Endometrium (tissue), 2 donors: ENCODE results near the gene CD276.
A peak's percentile ranks its signal among the peaks of the same experiment; 100 is the strongest.
"Not testable (repeated sequence)": the region's sequence is repeated elsewhere in the genome, so short reads cannot be mapped to it uniquely, and the experiment has no call there.

ENCODE experiments used
- FAIRE-seq: peaks from 2 replicates; lab custom pipeline; 2012; peaks lifted over from hg19 to GRCh38; lab: Jason Lieb, UNC
- donor health status: control.
- donor health status: control.

Gene CD276

DNA sequence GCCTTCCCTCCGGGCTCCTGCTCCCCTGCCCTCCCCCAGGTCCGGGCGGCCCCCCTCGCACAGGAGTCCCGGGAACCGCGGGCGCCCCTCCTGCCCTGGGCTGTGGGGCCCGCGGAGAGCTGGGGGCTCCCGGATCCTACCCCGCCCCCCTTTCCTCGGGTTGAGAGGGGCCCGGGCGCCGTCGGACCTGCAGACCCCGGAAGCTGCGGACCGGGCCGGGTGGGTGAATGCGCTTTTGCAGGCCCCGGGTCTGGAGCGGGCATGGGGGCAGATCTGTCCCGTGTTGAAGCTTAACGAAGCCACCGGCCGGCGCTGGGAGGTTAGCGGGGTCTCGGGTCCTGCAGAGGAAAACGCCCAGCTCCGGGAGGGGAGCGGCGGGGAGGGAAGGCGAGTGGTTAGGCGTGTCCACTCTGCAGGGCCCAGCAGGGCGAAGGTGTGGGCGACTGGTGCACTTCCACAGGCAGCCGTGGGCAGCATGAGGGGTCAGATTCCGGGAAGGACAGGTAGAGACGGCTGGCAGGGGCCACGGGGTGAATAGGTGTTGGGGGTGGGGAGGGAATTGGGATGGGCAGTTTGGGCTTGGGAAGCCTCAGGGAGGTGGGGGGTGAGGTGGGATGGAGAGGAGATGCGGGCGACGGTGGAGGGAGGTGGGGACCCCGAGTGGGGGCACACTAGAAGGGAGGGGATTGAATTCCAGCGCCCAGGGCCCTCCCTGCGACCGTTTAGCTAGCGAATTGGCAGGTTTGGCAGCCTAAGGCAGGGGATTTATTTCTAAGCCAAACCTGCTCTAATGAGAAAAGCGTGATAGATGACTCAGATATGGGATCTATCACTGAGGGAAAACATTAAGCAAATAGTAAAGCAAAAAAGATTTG, 635 bp downstream of the CD276 start:
- no peak for FAIRE-seq

DNA sequence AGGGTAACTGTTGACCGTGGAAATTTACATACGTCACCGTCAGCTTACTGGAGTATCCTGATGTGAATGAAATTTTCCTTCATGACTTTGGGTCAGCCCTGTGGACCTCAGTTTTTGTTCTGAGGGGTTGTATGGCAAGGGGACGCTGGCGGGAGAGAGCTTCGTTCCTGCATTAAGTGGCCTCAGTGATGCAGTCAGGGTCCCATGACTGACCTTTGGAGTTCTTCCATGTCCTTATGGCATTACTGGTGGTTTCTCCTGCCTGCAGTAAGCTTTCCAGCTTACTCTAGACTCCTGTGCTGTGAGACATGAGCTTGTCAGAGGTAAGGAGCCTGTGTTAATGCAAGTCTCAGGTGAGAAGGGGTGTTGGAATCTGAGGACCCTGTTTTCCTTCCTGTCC, 1.8 kb downstream of the CD276 start:
- no peak for FAIRE-seq

DNA sequence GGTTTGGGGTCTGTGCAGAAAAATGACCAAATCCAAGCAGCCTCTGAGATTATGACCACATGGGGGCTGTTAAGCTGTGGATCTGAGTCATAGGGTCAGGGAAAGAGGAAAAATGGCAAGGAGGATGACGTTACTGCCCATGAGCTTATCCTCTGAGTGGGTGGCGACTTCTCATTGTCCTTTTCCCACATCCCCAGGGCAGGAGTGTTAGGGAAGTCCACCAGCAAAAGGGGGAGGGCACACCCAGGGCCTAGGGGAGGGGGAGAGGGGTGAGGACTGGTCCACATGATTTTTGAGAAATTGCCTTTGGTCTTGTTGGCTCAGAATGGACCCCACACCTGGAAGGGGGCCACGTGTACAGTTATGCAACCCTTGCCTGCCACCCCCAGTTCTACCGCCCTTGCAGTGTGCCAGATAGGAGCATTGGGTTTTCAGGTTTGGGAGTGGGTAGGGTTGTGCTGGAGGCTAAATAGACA, 2.6 kb downstream of the CD276 start:
- no peak for FAIRE-seq

DNA sequence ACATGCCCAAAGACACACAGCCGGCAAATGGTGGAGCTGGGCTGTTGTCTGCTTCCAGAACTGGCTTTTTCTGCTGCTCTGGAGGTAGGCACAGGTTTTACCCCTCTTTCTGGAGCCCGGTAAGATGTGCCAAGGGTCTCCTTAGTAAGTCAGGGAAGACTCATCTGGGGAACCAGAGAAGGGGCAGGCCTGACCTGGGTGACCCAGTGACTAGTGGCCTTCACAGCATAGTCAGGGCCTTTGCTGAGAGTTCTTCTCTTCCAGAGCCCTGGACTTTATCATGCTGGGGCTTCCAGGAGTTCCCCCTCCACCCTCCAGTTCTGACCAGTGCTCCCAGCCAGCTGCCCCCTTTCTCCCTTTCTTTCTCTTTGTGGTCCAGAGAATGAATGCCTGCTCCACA, 3.2 kb downstream of the CD276 start:
- no peak for FAIRE-seq

DNA sequence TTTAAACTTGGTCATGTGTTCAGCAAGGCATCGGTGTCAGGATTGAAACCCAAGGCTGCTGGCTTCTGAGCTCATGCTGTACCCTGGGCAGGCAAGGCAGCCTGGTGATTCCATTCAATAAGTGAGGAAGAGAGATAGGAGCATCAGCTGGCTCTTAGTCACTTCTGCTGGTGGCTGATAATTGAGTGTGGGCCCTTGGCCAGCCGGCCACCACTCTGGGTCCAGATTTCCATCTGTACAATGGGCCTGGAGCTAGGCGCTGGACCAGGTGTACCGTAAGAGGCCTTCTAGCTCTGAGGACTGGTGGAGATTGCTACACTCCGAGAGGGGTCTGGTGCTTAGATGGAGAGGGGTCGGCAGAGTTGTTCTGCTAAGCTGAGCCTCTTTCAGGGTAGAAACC, 4.3 kb downstream of the CD276 start:
- FAIRE-seq = no peak

DNA sequence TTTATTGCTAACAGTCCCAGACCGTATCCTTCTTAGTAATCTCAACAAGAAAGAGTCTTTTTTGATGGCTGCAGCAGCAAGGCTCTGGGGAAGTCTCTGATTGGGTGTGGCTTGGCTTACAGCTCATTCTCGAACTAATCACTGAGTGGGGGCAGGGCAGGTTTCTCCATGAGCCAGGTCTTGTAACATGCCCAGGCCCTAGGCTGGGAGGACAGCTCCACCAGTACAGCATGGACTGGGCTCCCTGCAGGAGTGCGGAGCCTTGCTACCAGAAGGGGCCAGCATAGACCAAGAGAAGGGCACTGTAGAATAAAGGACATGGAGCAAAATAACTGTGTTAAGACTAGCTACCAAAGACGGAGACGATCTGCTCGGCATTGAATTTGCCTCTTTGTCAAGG, 7.2 kb downstream of the CD276 start:
- no peak for FAIRE-seq

DNA sequence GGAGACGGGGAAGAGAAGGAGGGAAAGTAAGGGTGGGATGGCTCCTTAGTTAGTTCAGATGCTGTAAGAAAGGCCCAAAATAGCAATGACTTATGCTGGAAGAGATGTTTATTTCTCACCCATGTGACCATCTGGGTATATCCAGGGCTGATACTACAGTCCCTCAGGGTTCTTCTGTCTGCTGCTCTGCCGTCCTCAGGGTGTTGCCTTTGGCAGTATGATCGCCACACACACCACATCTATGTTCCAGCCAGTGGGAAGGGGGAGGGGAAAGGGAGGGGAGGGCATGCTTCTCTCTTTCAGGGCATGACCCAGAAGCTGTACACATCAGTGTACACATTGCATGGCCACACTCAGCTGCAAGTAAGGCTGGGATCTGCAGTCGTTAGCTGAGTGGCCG, 10.2 kb downstream of the CD276 start:
- no peak for FAIRE-seq

DNA sequence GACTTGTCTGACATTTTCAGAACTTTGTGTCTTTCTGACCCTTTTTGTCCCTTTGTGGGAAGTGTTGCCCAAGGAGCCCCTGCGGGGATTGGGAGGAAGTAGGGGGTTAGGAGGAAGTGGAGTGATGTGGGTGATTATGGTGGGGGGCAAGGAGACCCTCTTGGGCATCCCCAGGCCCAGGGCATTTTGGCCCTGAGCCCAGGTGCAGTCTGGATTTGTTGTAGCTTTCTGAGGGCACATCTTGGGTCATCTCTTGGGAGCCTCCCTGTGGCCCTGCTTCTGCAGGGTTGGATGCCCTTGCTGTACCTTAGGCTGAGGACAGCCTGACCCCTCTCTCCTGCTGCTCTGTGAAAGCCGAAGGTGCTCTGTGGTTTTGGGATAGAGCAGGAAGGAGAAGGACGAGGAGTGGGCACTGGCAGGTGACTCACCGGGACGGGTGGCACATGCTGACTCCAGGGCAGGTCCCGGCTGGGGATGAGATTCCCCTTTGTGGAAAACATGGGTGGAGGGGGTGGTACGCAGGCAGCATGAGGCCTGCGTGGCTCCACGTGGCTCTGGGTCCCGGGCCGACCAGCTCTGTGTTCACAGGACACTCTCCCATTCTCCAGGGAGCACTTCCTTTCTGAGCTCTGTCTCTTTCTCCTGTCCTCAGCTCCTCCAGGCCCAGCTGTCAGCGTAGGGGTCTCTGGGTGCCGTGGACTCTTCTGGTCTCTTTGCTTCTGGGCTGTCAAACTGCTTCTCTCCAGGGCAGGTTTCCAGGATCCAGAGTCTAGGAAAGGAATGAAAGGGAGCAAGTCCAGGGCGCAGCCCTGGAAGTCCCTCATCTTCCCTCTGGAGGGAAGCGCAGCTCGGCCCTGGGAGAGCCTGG, 11.8 kb downstream of the CD276 start:
- FAIRE-seq = no peak

DNA sequence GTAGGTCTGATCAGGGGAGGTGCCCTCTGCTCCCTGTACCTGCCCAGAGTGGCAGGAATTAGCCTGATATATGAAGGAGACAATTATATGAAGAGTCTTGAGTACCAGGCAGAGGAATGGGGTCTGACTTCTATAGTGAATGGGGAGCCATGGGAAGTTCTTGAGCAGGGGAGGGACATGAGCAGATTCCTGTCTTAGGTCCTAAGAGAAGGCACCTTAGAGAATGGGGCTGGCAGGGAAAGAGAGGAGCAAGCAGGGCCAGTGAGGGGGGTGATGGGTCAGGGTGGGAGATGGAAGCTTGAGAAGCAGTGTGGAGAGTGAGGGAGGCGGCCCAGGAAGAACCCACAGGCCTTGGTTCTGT, 12.4 kb downstream of the CD276 start:
- no peak for FAIRE-seq

DNA sequence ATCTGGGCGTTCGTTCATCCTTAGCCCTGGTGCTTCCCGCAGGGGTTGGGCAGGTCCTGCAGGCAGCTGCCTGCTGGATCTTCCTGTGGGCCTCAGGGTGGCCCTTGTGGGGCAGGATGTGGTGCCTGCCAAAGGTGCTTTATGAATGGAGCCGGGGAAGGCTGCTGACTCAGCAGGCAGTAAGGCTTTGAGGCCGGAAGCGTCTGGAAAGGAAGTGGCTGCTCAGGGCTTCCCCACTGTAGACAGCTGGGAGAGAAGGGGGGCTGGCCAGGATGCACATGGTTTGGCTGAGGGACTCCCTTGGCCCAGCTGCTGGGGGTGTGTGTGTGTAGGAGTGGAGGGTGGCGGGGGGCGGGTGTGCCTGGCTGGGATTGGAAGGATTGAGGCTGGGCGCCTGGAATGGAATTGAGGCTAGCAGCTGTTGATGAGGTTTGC, 12.9 kb downstream of the CD276 start:
- peak; percentile 61 for FAIRE-seq

DNA sequence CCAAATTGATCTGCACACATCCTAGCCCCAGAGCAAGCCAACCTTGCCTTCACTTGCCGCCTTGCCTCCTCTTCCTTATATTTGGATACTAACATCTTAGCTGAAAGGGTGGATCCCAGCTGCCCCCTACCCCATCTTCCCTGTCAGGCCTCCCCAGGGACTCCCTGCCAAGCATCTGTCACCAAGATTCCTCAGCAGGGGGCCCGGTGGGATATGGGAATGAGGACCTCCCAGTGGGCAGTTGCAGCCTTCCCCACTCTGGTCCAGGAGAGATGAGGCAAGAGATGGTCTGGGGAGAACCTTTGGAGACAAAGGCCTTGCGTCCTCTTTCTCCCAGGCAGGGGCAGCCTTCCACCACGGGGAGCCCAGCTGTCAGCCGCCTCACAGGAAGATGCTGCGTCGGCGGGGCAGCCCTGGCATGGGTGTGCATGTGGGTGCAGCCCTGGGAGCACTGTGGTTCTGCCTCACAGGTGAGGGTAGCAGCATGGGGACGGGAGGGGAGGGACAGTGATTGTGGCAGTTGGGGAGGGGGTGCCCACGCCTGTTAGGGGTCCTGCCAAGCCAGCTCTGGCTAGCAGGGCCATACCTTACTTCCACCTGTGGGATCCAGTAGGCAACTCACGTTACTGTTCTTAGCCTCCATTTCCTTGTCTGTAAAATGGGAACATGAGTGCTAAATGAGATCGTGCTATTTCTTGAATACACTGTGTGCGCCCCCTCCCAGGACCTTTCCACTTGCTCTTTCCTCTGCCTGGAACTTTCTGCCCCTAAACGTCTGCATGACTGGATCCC, 15.3 kb downstream of the CD276 start:
- no peak for FAIRE-seq

DNA sequence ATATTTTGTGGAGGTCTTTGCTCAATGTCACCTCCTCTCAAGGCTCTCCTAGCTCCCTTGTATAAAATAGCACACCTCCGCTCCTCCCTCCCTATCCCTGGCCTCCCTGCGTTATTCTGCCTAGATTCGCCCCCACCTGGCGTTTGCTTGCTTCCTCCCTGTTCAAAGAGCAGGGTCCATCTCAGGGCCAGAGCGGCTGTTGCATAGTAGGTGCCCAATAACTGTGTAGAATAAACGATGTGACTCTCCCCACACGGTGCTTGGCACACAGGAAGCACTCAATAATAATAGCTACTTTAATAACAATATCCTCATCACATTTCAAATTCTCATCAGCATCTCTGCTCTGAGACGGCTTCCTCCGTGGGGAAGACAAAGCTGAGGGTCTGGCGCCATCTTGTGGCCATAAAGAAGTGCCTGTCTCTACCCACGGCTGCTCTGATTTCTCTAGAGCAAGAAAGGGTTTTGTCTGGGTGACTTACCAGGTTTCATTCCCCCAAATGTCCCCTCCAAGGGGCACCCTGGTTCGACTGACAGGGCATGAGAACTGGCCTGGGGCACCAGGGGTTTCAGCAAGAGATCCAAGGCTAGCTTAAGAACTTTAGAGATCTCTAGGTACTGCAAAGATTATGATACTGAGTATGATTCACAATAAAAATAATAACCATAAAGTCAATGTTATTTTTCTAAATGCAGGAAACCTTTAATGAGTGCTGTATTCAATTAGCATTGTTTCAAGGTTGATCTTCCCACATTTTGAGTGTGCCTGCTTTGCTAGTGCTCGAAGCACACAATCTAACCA, 16.1 kb downstream of the CD276 start:
- FAIRE-seq = peak; percentile 48

DNA sequence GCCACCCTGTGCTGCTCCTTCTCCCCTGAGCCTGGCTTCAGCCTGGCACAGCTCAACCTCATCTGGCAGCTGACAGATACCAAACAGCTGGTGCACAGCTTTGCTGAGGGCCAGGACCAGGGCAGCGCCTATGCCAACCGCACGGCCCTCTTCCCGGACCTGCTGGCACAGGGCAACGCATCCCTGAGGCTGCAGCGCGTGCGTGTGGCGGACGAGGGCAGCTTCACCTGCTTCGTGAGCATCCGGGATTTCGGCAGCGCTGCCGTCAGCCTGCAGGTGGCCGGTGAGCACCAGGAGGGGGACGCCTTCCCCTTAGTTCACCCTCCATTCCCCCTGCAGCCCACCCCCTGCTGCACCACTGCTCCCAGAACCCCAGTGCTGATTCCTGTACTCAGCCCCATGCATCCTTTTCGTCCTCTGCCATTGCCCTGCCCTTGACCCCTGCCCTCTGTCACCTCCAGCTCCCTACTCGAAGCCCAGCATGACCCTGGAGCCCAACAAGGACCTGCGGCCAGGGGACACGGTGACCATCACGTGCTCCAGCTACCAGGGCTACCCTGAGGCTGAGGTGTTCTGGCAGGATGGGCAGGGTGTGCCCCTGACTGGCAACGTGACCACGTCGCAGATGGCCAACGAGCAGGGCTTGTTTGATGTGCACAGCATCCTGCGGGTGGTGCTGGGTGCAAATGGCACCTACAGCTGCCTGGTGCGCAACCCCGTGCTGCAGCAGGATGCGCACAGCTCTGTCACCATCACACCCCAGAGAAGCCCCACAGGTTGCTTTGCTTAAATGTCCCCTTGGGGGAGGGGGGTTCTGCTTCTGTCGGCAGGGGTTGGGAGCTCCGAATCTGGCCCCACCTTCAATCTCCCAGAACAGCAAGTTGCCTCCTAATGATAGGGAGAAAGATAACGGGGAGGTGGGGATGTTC, 18.4 kb downstream of the CD276 start:
- not testable (repeated sequence) for FAIRE-seq

DNA sequence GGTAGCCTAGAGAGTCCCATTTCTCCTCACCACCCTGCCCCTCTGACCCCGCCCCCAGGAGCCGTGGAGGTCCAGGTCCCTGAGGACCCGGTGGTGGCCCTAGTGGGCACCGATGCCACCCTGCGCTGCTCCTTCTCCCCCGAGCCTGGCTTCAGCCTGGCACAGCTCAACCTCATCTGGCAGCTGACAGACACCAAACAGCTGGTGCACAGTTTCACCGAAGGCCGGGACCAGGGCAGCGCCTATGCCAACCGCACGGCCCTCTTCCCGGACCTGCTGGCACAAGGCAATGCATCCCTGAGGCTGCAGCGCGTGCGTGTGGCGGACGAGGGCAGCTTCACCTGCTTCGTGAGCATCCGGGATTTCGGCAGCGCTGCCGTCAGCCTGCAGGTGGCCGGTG, 19.4 kb downstream of the CD276 start:
- not testable (repeated sequence) for FAIRE-seq

DNA sequence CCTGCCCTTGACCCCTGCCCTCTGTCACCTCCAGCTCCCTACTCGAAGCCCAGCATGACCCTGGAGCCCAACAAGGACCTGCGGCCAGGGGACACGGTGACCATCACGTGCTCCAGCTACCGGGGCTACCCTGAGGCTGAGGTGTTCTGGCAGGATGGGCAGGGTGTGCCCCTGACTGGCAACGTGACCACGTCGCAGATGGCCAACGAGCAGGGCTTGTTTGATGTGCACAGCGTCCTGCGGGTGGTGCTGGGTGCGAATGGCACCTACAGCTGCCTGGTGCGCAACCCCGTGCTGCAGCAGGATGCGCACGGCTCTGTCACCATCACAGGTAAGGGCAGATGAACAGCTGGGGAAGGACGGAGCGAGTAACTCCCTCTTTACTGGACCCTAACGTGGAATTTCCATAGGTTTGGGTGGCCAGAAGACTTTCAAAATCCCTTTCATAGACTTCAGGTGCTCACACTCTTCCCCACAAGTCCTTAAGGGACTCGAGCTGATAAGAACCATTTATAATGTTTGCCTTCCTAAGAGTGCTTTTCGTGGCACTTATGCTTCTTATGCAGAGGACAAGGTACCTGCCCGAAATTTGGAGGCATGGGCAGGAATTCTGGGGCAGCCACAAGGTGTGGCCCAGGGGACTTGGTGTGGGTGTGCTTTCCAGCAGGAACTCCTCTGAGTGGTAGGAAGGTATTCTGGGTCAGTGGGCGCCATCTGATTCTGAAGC, 20.1 kb downstream of the CD276 start:
- not testable (repeated sequence) for FAIRE-seq

DNA sequence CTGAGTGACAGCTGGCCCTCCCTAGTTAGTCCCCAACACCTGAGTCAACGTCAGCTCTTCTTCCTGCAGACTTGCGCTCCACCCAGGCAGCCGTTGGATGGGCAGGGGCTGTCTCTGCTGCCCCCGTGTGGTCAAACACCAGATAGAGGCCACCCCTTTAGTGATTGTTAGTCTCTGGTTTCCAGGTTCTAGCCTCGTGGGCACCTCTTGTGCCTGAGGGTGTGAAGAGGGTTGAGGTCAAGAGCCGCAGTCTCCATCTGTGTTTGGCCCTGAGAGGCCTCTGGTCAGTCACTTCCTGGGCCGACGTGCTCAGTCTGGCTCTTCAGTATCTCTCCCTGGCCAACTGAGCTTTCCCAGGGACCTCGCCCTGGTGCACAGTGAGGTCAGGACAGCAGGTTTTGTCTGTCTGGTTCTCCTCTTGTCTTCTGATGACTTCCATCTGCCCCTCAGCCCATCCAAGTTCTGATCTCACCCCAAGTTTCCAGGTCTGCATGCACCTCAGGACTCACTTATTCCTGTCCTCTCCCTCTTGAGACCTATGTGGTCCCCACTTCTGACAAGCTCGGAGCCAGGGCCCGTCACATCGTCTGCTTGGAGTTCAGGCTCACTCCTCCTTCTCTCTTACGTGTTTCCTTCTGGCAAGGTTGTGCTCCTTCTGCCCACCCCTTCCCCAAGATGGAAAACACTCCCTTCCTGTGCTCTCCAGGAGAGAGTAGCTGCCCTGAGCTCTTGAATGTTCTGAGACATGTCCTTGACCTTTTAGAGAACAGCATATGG, 20.9 kb downstream of the CD276 start:
- FAIRE-seq = no peak

DNA sequence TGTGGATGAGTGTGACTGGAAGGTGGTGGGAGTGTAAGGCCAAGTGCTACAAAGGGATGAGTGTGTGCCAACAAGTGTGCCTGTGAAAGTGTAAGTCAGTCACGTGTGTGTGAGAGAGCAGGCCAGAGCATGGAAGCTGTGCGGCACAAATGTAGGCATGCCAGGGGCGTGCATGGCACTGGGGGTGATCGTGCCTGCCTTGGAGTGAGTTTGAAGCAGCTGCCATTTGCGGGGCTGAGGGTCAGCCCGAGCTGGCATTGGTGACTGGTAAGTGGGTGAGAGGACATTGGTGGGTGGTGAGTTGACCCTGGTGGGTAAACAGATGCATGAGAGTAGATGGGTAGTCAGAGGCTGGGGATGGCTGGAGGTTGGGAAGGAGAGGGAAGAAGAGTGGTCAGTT, 24.5 kb downstream of the CD276 start:
- FAIRE-seq = no peak

DNA sequence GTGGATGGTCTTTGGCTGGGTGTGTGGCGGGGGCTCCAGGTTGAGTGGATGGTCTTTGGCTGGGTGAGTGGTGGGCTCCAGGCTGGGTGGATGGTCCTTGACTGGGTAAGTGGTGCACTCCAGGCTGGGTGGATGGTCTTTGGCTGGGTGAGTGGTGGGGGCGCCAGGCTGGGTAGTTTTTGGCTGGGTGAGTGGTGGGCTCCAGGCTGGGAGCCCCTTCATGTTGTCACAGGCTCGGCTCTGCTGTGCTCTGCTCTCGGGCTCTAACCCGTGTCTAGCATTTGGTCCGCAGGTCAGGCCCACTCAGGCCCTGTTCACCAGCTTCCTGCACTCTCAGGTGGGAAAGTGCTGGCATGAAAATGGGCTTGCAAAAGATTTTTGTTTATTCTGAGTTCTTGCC, 25.1 kb downstream of the CD276 start:
- no peak for FAIRE-seq

DNA sequence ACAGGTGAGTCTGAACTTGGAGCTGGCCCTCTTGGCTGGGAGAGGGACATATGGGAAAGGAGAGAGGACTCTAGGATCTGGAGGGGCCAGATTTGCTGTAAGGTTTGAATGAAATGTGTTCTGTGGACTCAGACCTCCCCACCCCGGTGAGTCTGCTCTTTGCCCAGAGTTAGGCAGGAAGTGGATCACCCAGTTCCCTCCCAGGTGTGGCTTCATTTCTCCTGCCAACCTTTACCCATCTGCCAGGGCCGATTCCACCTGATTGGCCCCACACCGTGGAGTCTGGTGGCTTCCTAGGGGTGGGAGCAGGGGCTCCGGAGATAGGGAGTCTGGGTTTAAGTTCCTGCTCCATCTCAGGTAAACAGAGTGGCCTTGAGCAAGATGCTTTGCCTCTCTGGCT, 25.5 kb downstream of the CD276 start:
- FAIRE-seq = no peak
